ENCODE data around the gene ZC3H10. TPM values are rescaled to one million over a fixed set of nuclear protein-coding genes. Genes with fewer than 3 reads are reported as not detected.

The ZC3H10 gene
- total and polyA plus RNA-seq, 2 of the 13 experiments (the other 11 are each of a cell fraction or from before 2014, with no cell fraction given): 0.70 to 2.3 TPM

DNA sequence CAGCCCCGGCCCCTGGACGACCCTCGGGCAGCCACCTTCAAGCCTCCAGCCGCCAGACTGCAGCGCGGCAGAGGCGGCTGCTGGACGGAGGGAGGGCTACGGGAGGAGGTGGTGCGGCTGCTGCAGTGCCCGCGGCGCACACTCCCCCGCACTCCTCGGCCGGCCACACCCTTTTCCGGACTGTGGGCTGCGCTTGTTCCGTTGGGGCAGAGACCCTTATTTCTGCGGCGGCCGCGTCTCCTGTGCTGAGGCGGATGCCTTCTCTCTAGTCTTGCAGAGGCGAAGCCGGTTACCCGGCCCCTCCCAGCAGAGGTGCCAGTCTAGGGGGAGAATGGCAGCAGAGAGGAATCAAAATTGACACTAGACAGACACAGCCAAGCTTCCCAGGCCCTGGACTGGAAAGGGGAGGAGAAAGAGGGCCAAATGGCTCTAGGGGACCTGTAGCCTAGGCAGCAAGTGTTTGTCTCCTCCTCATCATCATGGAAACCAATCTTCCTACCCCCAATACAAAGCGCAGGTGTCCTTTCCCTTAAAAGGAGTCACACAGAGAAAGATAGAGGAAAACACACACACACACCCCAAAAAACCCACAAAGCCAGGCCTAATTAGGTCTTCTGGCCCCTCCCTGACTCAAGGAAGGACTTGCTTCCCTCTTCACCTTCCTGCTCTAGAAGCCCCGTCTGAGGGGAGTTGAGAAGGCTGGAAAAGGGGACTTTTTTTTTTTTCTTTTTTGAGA, 11.3 kb downstream of the ZC3H10 start (continued):
- TF ChIP-seq ZNF646 (CRISPR knock-in tag; IDR thresholded peaks at IDR 0.05): no peak
- TF ChIP-seq CEBPB (IDR thresholded peaks at IDR 0.05; ENCODE audit: borderline replicate concordance, low read depth, low read length): no peak
- TF ChIP-seq IKZF5 (CRISPR knock-in tag; IDR thresholded peaks at IDR 0.05): peak; percentile 45; the same call in 1 of the 2 replicates
- TF ChIP-seq HNRNPLL (IDR thresholded peaks at IDR 0.05; ENCODE audit: low read depth, low read length, poor library complexity, severe bottlenecking): peak; percentile 98
- no peak for TF ChIP-seq ZNF775 (CRISPR knock-in tag; IDR thresholded peaks at IDR 0.05; ENCODE audit: borderline replicate concordance)
- TF ChIP-seq ZNF546 (CRISPR knock-in tag; conservative IDR thresholded peaks at IDR 0.05): no peak
- TF ChIP-seq RBFOX2 (IDR thresholded peaks at IDR 0.05; ENCODE audit: low read depth, low read length): peak; percentile 68
- TF ChIP-seq NFYB (CRISPR knock-in tag; IDR thresholded peaks at IDR 0.05): no peak
- TF ChIP-seq ZNF550 (CRISPR knock-in tag; IDR thresholded peaks at IDR 0.05; ENCODE audit: borderline replicate concordance): no peak
- TF ChIP-seq ZNF335 (CRISPR knock-in tag; IDR thresholded peaks at IDR 0.05): no peak
- TF ChIP-seq ZNF780A (CRISPR knock-in tag; IDR thresholded peaks at IDR 0.05): no peak
- TF ChIP-seq HMG20B (CRISPR knock-in tag; conservative IDR thresholded peaks at IDR 0.05): no peak
- no peak for TF ChIP-seq BORCS8-MEF2B (CRISPR knock-in tag; IDR thresholded peaks at IDR 0.05)
- no peak for TF ChIP-seq HNRNPK (IDR thresholded peaks at IDR 0.05; ENCODE audit: low read depth, low read length, poor library complexity, severe bottlenecking)
- TF ChIP-seq ZNF572 (CRISPR knock-in tag; IDR thresholded peaks at IDR 0.05): no peak
- 0 out of 2 replicates have a peak, but pooled peaks have one; percentile 60 for TF ChIP-seq EEA1 (CRISPR knock-in tag; IDR thresholded peaks at IDR 0.05; ENCODE audit: borderline replicate concordance)

Measured in HepG2 (cell line).